Fibroblast of gingiva (primary cell): ENCODE measurements around the gene MDM1.

Source experiments
- DNase-seq: peaks from one replicate; pipeline ENCODE4 v3.0.0-alpha.2; 2011; ENCODE audit warnings: low read depth

MDM1 gene

DNA sequence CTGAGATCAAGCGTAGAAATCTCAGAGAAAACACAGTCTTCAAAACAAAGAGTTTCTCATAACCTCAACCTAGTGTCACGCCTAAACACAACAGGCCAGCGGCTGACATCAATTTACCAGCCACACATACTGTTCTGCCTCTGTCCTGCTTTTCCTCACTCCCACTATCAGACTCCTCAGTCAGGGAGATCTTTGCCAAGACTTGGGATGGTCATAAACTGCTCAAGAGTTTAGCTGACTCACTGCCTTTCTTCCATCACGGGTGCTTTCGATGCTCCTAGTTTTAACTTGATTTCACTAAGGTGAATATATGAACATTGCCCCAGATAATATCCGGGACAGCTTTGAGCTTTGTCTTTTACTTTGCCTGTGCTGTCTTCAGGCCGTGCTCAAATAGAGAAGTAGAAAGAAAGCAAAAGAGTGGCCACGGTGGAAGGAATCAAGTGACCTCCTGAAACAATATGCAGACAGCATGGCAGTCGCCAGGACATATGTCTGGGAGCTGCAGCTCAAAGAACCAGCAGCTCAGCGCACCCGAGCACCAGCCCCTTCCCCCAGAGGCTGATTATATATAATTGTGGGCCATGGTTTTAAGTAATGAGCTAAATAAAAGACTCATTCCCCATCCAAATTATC, 12.1 kb downstream of the MDM1 start:
- peak; percentile 56 for DNase-seq

DNA sequence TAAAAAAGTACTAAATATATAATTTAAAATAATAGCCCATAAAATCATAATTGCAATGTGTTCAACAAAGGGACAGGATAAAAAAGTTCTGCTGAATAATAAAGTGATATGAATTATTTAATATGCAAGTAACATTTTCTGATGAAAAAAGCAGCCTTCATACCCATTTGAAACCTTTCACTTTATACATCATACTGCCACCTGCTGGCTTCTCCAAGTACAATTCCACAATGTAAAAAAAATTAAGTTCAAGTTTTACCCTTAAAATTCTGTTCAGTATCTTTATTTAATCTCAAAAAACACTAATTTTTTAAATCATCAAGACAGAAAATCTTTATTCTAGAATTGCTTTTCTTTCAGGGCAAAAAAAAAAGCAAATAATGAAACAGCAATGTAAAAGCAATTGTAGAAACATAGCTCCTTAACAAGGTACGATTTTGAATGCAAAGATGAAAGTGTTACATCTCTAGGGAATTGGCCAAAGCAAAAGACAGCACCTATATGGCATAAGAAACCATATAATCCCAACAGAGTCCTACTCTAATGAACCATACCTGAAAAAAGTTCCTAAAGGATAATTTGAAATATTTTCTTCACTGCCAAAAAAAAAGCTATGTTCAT, 15.0 kb downstream of the MDM1 start:
- DNase-seq, result peak; percentile 36

- peak; percentile 84 for DNase-seq
Measured at GRCh38 chr12:68310370-68310769, 21.8 kb downstream of the MDM1 start.

DNA sequence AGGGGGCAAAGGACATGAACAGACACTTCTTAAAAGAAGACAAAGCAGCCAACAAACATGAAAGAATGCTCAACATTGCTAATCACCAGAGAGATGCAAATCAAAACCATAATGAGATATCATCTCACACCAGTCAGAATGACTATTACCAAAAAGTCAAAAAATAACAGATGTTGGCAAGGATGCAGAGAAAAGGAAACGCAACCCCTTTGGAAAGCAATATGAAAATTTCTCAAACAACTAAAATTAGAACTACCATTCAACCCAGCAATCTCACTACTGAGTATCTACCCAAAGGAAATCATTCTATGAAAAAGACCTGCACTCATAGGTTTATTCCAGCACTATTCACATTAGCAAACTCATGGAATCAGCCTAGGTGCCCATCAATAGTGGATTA, 25.6 kb downstream of the MDM1 start:
- peak; percentile 8 for DNase-seq

DNA sequence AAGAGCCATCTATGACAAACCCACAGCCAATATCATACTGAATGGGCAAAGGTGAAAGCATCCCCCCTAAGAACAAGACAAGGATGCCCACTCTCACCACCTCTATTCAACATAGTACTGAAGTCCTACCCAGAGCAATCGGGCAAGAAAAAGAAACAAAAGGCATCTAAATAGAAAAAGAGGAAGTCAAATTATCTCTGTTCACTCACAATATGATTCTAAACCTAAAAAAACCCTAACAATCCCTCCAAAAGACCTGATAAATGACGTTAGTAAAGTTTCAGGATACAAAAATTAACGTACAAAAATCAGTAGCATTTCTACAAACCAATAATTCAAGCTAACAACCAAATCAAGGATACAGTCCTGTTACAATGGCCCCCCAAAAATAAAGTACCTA, 26.9 kb downstream of the MDM1 start:
- DNase-seq, result no peak

GRCh38 chr12:68304626-68305025, 27.5 kb downstream of the MDM1 start:
- no peak for DNase-seq

- peak; percentile 63 for DNase-seq
Measured at GRCh38 chr12:68303850-68304249, 28.3 kb downstream of the MDM1 start.

DNA sequence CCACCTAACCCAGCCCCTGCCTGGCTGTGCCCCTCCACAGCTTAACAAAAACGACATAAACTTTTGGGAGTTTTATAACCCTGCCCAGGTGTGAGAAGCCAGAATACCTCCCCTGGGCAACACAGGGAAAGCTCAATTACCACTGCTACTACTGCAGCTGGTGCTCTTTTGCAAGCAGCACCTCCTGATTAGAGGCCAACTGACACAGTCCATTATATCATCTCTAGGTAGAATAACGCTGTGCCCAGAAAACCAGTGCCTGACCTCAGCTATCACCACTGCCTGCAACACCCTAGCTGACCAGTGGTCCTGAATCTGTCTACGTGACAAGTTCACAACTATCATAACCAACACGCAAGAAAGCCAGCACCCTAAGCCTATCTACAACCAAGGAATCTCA, 34.2 kb downstream of the MDM1 start:
- DNase-seq, result no peak

DNA sequence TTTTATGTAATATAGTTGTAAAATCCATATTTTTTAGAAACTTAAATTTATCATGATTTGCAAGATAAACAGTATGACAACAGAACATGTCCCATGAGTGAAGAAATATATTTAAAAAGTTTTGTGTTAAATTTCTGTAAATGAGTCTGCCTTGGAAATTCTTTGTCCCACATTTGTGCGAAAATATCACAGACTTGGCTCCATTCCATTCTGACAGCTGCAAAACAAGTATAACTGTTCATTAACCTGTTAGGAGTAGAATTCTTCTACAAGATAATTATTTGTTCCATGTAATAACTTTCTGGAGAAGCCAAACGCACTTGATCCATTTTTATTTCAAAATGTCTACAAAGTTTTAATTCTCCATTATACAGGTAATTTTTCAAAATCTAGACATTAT, 37.9 kb downstream of the MDM1 start:
- DNase-seq, result no peak

DNA sequence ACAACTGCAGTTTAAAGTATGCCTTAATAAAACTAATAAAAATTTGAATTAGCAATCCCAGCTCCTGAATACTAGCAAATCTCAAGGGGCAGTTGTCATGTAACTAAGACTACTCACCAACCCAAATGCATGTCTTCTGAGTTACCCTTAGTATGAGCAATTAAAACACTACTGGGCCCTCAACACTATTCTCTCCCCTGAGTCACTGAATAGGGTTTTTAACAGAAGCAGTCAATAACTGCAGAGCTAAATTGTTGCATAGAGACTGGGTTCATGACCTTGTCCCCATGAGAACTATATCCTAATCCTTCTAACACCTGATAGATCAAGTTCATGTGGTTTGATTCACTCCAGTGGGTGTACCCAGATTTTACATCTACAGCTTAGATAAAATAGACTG, 38.8 kb downstream of the MDM1 start:
- no peak for DNase-seq

GRCh38 chr12:68292151-68292943, 39.8 kb downstream of the MDM1 start:
- DNase-seq, result no peak

DNA sequence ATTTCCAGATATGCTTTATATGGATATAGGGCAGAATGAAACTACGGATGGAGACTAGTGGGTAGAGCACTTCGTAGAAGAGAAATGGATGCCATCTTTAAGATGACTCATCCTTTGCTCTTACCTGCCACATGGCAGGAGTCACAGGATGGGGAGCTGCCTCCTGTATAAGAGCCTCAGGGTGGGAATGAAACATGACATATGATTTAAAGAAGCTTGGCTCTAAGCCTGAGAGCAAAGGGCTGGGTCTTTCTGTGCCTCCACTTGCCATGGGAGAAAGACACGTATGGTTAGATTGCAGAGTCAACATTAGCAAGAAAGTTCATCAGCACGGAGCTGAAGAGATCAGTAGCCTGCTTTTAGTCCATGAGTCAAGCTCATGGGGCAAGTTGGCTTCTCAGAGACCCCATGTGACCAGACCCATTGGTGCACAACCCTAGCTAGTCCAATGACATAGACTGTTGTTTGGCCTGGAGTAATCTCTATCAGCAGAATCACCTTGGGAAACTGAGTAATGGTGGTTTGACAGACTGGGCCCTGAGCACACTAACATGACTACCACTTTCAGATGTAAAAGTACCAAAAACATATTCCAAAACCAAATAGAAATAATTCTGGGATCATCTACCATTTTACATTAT, 40.6 kb downstream of the MDM1 start:
- no peak for DNase-seq

DNA sequence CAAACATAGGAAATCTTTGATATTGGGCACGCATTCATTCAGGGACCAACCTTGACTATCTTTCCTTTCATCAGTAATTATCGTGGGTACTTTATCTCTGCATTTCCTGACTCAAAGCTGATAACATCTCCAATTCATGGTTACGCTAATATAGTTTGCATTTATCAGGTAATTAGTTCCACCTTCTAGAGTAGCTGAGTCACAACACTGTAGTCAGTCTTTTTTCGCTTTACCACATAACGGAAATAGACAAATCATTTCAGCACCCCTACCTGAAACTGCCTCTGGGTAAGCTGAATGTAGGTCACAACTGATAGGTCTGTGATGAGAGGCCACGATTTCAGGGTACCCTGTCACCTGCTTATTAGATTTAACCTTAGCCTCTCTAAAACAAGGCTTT, 42.0 kb downstream of the MDM1 start:
- DNase-seq, result no peak

- DNase-seq, result no peak
Measured at GRCh38 chr12:68287106-68287505, 45.1 kb downstream of the MDM1 start.

DNA sequence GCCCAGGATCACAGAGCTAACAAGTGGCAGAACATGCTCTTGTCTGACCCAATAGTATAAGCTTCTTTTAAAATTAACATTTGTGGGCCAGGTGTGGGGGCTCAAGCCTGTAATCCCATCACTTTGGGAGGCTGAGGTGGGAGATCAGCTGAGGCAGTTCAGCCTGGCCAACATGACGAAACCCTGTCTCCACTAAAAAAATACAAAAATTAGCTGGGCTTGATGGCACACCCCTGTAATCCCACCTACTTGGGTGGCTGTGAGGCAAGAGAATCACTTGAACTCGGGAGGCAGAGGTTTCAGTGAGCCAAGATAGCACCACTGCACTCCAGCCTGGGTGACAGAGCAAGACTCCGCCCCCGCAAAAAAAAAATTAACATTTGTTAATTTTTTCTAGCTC, 45.8 kb downstream of the MDM1 start:
- DNase-seq, result no peak

GRCh38 chr12:68285541-68285940, 46.6 kb downstream of the MDM1 start:
- no peak for DNase-seq

DNA sequence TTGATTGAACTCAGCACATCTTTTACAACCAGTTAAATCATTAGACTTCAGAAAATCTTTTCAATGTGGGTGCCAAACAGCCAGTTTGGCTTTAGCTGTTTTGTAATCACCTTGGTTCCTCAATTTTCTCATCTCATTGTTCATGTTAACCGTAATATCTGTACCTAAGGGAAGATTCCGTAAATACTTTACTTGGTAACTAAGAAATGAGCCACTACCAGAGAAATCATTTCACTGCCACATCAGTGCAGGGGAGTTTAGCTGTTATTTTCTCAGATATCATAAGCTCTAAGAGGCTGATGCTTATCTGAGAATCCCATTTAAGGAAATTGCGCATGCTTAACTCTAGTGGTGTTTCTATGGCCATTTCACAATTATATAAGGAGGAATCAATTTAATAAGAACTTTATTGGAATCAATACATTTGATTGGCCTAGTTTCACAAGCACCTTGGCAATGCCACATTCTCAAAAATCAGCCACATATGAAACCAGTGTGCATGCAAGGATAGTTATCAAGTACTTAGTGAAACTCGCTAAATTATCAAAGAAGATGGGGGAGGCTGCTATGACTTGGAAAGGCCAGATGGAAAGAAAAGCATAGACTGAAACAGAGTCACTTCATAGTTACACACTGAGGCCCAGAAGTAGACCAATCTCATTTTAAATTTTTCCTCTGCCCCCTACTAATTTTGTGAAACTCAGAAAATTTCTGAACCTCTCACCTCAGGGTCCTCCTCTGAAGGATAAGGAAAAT, 50.7 kb downstream of the MDM1 start:
- no peak for DNase-seq

DNA sequence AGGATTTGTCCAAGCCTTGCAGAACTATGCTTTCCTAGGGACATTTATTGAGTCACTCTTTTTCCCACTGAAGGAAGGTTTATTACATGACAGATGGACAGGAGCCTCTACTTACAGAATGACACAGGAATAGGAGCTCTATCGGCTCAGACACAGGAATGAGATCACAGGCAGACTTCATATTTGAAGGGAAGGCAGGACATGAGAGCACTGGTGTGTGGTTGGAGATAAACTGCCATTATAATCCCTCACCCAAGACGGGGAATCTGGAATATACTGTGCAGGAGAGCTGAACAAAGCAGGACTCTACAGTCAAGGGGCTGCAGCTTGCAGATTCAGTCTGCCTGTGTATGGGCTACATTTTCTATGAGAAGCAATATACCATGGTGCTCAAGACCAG, 51.9 kb downstream of the MDM1 start:
- DNase-seq, result no peak

- DNase-seq, result no peak
Measured at GRCh38 chr12:68279227-68280054, 52.7 kb downstream of the MDM1 start.

GRCh38 chr12:68276402-68276930, 55.7 kb downstream of the MDM1 start:
- DNase-seq, result peak; percentile 23

- DNase-seq, result no peak
Measured at GRCh38 chr12:68272732-68273131, 59.4 kb downstream of the MDM1 start.
